ENCODE data around the gene RPL32.

GRCh38 chr3:12841149-12841969 lies at the start of gene RPL32:
- peak; percentile 27 for TF ChIP-seq ZNF263 (CRISPR knock-in tag; IDR thresholded peaks at IDR 0.05; ENCODE audit: borderline replicate concordance)
- no peak for TF ChIP-seq ZNF785 (CRISPR knock-in tag; IDR thresholded peaks at IDR 0.05)
- TF ChIP-seq POLR2A (conservative IDR thresholded peaks at IDR 0.05), result peak; percentile 99
- TF ChIP-seq POLR2AphosphoS2 (IDR thresholded peaks at IDR 0.05; ENCODE audit: low read length), result no peak
- TF ChIP-seq, protein P1, sequence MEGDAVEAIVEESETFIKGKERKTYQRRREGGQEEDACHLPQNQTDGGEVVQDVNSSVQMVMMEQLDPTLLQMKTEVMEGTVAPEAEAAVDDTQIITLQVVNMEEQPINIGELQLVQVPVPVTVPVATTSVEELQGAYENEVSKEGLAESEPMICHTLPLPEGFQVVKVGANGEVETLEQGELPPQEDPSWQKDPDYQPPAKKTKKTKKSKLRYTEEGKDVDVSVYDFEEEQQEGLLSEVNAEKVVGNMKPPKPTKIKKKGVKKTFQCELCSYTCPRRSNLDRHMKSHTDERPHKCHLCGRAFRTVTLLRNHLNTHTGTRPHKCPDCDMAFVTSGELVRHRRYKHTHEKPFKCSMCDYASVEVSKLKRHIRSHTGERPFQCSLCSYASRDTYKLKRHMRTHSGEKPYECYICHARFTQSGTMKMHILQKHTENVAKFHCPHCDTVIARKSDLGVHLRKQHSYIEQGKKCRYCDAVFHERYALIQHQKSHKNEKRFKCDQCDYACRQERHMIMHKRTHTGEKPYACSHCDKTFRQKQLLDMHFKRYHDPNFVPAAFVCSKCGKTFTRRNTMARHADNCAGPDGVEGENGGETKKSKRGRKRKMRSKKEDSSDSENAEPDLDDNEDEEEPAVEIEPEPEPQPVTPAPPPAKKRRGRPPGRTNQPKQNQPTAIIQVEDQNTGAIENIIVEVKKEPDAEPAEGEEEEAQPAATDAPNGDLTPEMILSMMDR (IDR thresholded peaks at IDR 0.05 in 2 of 3, conservative IDR thresholded peaks at IDR 0.05 in 1 of 3; ENCODE audit: insufficient read depth in 2 of 3, low read depth in 1 of 3, low read length in 3 of 3), result peak; percentile 75 to 94 (median 93)
- TF ChIP-seq TCF7L2 (IDR thresholded peaks at IDR 0.05; ENCODE audit: low read depth, low read length), result no peak
- no peak for TF ChIP-seq ZNF408 (CRISPR knock-in tag; IDR thresholded peaks at IDR 0.05; ENCODE audit: low read depth)
- no peak for TF ChIP-seq MEF2D (tag; conservative IDR thresholded peaks at IDR 0.05; ENCODE audit: low read depth)
- peak; percentile 93; the same call in 1 of the 2 replicates for TF ChIP-seq GTF2F1 (IDR thresholded peaks at IDR 0.05; ENCODE audit: low read depth, low read length)
- TF ChIP-seq, protein P2, sequence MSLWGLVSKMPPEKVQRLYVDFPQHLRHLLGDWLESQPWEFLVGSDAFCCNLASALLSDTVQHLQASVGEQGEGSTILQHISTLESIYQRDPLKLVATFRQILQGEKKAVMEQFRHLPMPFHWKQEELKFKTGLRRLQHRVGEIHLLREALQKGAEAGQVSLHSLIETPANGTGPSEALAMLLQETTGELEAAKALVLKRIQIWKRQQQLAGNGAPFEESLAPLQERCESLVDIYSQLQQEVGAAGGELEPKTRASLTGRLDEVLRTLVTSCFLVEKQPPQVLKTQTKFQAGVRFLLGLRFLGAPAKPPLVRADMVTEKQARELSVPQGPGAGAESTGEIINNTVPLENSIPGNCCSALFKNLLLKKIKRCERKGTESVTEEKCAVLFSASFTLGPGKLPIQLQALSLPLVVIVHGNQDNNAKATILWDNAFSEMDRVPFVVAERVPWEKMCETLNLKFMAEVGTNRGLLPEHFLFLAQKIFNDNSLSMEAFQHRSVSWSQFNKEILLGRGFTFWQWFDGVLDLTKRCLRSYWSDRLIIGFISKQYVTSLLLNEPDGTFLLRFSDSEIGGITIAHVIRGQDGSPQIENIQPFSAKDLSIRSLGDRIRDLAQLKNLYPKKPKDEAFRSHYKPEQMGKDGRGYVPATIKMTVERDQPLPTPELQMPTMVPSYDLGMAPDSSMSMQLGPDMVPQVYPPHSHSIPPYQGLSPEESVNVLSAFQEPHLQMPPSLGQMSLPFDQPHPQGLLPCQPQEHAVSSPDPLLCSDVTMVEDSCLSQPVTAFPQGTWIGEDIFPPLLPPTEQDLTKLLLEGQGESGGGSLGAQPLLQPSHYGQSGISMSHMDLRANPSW (CRISPR knock-in tag; IDR thresholded peaks at IDR 0.05), result 0 out of 2 replicates have a peak, but pooled peaks have one; percentile 70
- TF ChIP-seq, protein P3, sequence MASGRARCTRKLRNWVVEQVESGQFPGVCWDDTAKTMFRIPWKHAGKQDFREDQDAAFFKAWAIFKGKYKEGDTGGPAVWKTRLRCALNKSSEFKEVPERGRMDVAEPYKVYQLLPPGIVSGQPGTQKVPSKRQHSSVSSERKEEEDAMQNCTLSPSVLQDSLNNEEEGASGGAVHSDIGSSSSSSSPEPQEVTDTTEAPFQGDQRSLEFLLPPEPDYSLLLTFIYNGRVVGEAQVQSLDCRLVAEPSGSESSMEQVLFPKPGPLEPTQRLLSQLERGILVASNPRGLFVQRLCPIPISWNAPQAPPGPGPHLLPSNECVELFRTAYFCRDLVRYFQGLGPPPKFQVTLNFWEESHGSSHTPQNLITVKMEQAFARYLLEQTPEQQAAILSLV (tag; IDR thresholded peaks at IDR 0.05), result no peak
